HCT116 (cell line): ENCODE measurements around the gene MMS22L. TPM values are rescaled to one million over a fixed set of nuclear protein-coding genes. Genes with fewer than 3 reads are reported as not detected.

Source experiments
- ATAC-seq: fragments of 200-7000 bp; cut with Tn5 transposase; 2 replicates; pipeline ENCODE4 v1.9.1; 2020; ENCODE audit warnings: mild to moderate bottlenecking, moderate library complexity
- BruUV-seq: library from RNA; stranded (reverse); fragments of 400-500 nt; replicated peaks from 2 replicates; lab custom pipeline; 2021; lab: Mats Ljungman, UMichigan
- CTCF ChIA-PET: fragments of 300-600 bp; sonication (Branson Sonifier 250); formaldehyde crosslinking; loops from one replicate; lab custom pipeline; 2021; ENCODE audit warnings: antibody characterized with exemption; lab: Charles Lee
- POLR2A ChIA-PET: fragments of 300-600, 350-600 bp; sonication (Branson Sonifier 250); formaldehyde crosslinking; loops from one replicate; lab custom pipeline; 2021; ENCODE audit warnings: antibody characterized with exemption; lab: Charles Lee
- RAD21 ChIA-PET, 2 experiments: fragments of 300-600 bp; sonication (Branson Sonifier 250); formaldehyde crosslinking; loops; one replicate each; lab custom pipeline; 2023; ENCODE audit warnings: low total read pairs in 2 of 2; ENCODE audit not compliant: uncharacterized antibody in 2 of 2, unreplicated experiment in 2 of 2, low non-redundant PET in 1 of 2; lab: Charles Lee
- DNase-seq: peaks from one replicate; pipeline ENCODE4 v3.0.0-alpha.2; 2010; ENCODE audit warnings: low read depth, low spot score
- H2AFZ ChIP-seq: fragments of 200-600 bp; shearing (Covaris generic), sonication (generic); 2 replicates; pipeline ENCODE4 v1.6.1; 2017; ENCODE audit warnings: low read depth, mixed run types, mixed read lengths, antibody characterized with exemption, low read length; ENCODE audit not compliant: poor library complexity, severe bottlenecking
- H3K27ac ChIP-seq: 2 replicates; pipeline ENCODE4 v1.5.1; 2012; ENCODE audit warnings: low read depth, low read length
- H3K27me3 ChIP-seq: fragments of 200-600 bp; sonication (generic); 2 replicates; pipeline ENCODE4 v1.6.1; 2016; ENCODE audit warnings: mixed run types, low read length, mixed read lengths; ENCODE audit not compliant: insufficient read depth
- H3K36me3 ChIP-seq, 2 experiments: fragments of 200-500 bp in 1 of 2; fragments of 200-600 bp in 1 of 2; sonication (Bioruptor generic) in 1 of 2; sonication (generic) in 1 of 2; 2 replicates each; pipeline versions ENCODE4 v1.5.1 to v1.6.1; 2014 to 2016; ENCODE audit warnings: low read length in 2 of 2, inconsistent platforms in 1 of 2, mixed read lengths in 1 of 2, mixed run types in 1 of 2; ENCODE audit not compliant: insufficient read depth in 2 of 2, control insufficient read depth in 1 of 2
- H3K4me1 ChIP-seq, 2 experiments: fragments of 200-600 bp in 1 of 2; sonication (generic) in 1 of 2; 2 replicates each; pipeline versions ENCODE4 v1.5.1 to v1.6.1; 2012 to 2017; ENCODE audit warnings: low read length in 2 of 2, inconsistent platforms in 1 of 2, mild to moderate bottlenecking in 1 of 2, mixed read lengths in 1 of 2, mixed run types in 1 of 2, moderate library complexity in 1 of 2; ENCODE audit not compliant: insufficient read depth in 2 of 2, control insufficient read depth in 1 of 2
- H3K4me2 ChIP-seq: fragments of 200-600 bp; sonication (generic); 2 replicates; pipeline ENCODE4 v1.6.1; 2017; ENCODE audit warnings: mixed run types, low read length, mixed read lengths
- H3K4me3 ChIP-seq, 2 experiments: fragments of 200-600 bp in 1 of 2; sonication (generic) in 1 of 2; replicated peaks in 1 of 2; 2 replicates each; pipeline ENCODE4 v1.5.1; 2011 to 2016; ENCODE audit warnings: low read length in 2 of 2, control low read depth in 1 of 2, low read depth in 1 of 2, mild to moderate bottlenecking in 1 of 2, mixed read lengths in 1 of 2, mixed run types in 1 of 2
- H3K79me2 ChIP-seq: fragments of 200-600 bp; sonication (generic); 2 replicates; pipeline ENCODE4 v1.6.1; 2017; ENCODE audit warnings: mild to moderate bottlenecking, mixed run types, low read length, moderate library complexity, mixed read lengths; ENCODE audit not compliant: insufficient read depth
- H3K9ac ChIP-seq: fragments of 200-600 bp; sonication (generic); 2 replicates; pipeline ENCODE4 v1.6.1; 2016; ENCODE audit warnings: low read length, mixed read lengths
- H3K9me2 ChIP-seq: fragments of 200-600 bp; sonication (generic), shearing (Covaris generic); 2 replicates; pipeline ENCODE4 v1.6.1; 2017; ENCODE audit warnings: mixed run types, mild to moderate bottlenecking, moderate library complexity; ENCODE audit not compliant: insufficient read depth
- H3K9me3 ChIP-seq, 2 experiments: fragments of 200-500 bp in 1 of 2; fragments of 200-600 bp in 1 of 2; sonication (Bioruptor generic) in 1 of 2; sonication (generic) in 1 of 2; 2 replicates each; pipeline ENCODE4 v1.6.1; 2014 to 2017; ENCODE audit warnings: low read length in 2 of 2, mixed read lengths in 2 of 2, inconsistent platforms in 1 of 2, low read depth in 1 of 2, mild to moderate bottlenecking in 1 of 2, mixed run types in 1 of 2, moderate library complexity in 1 of 2; ENCODE audit not compliant: control insufficient read depth in 1 of 2, insufficient read depth in 1 of 2
- H4K20me1 ChIP-seq: fragments of 200-600 bp; sonication (generic), shearing (Covaris generic); 2 replicates; pipeline ENCODE4 v1.6.1; 2017; ENCODE audit warnings: mixed run types, mild to moderate bottlenecking, moderate library complexity; ENCODE audit not compliant: insufficient read depth
- ATF3 ChIP-seq: IDR thresholded peaks from 2 replicates; pipeline ENCODE4 v1.6.1; 2012
- CBX3 ChIP-seq: IDR thresholded peaks from 2 replicates; pipeline ENCODE4 v1.6.1; 2012; ENCODE audit warnings: low read depth
- CEBPB ChIP-seq: IDR thresholded peaks from 2 replicates; pipeline ENCODE4 v1.6.1; 2012; ENCODE audit warnings: low read depth
- CTCF ChIP-seq, 3 experiments: fragments of 200-600 bp in 1 of 3; sonication (generic) in 1 of 3; IDR thresholded peaks in 2 of 3; conservative IDR thresholded peaks in 1 of 3; 2 replicates each; pipeline ENCODE4 v1.5.1; 2012 to 2017; ENCODE audit warnings: low read depth in 2 of 3, low read length in 2 of 3, antibody characterized with exemption in 1 of 3, borderline replicate concordance in 1 of 3, control low read depth in 1 of 3, mild to moderate bottlenecking in 1 of 3, mixed read lengths in 1 of 3, mixed run types in 1 of 3, moderate library complexity in 1 of 3; ENCODE audit not compliant: insufficient read depth in 1 of 3
- EGR1 ChIP-seq: IDR thresholded peaks from 2 replicates; pipeline ENCODE4 v1.6.1; 2012; ENCODE audit warnings: low read depth
- ELF1 ChIP-seq: IDR thresholded peaks from 2 replicates; pipeline ENCODE4 v1.6.1; 2012; ENCODE audit warnings: low read depth, borderline replicate concordance
- EZH2phosphoT487 ChIP-seq: fragments of 200-600 bp; IDR thresholded peaks from 2 replicates; pipeline ENCODE4 v1.6.1; 2018; ENCODE audit warnings: antibody characterized with exemption, borderline replicate concordance
- FOSL1 ChIP-seq: IDR thresholded peaks from 2 replicates; pipeline ENCODE4 v1.6.1; 2012; ENCODE audit warnings: low read depth
- MAX ChIP-seq: IDR thresholded peaks from 2 replicates; pipeline ENCODE4 v1.6.1; 2012
- POLR2A ChIP-seq: IDR thresholded peaks from 2 replicates; pipeline ENCODE4 v1.7.0; 2011; ENCODE audit warnings: borderline replicate concordance; ENCODE audit not compliant: insufficient read depth, insufficient read length; ENCODE audit errors: extremely low read depth
- POLR2AphosphoS5 ChIP-seq: IDR thresholded peaks from 2 replicates; pipeline ENCODE4 v1.6.1; 2011; ENCODE audit warnings: mild to moderate bottlenecking, low read depth, low read length, moderate library complexity
- RAD21 ChIP-seq: IDR thresholded peaks from 2 replicates; pipeline ENCODE4 v1.6.1; 2012; ENCODE audit warnings: low read depth, mild to moderate bottlenecking
- SP1 ChIP-seq: IDR thresholded peaks from 2 replicates; pipeline ENCODE4 v1.6.1; 2012; ENCODE audit warnings: low read depth
- SRF ChIP-seq: IDR thresholded peaks from 2 replicates; pipeline ENCODE4 v1.6.1; 2012; ENCODE audit warnings: low read depth
- TCF7L2 ChIP-seq: IDR thresholded peaks from 2 replicates; pipeline ENCODE4 v1.7.0; 2011; ENCODE audit warnings: borderline replicate concordance, inconsistent platforms; ENCODE audit not compliant: insufficient read depth, insufficient read length; ENCODE audit errors: extremely low read depth
- YY1 ChIP-seq: IDR thresholded peaks from 2 replicates; pipeline ENCODE4 v1.6.1; 2011; ENCODE audit warnings: low read length, low read depth, moderate library complexity, mild to moderate bottlenecking; ENCODE audit not compliant: insufficient replicate concordance; ENCODE audit errors: extremely low read depth
- ZBTB33 ChIP-seq: IDR thresholded peaks from 2 replicates; pipeline ENCODE4 v1.6.1; 2011; ENCODE audit warnings: mild to moderate bottlenecking, low read length, moderate library complexity; ENCODE audit not compliant: insufficient replicate concordance; ENCODE audit errors: extremely low read depth
- ZFX ChIP-seq: fragments of 450-650 bp; IDR thresholded peaks from 2 replicates; pipeline ENCODE4 v1.6.1; 2017
- intact Hi-C: fragments of 100-400 bp; cut with micrococcal nuclease; formaldehyde crosslinking; loops from 2 replicates; pipeline ENCODE4 v1.10.0; 2022
- total RNA-seq: library from RNA; stranded (reverse); gene quantifications from one replicate; pipeline ENCODE4 v1.2.1, GENCODE V29; 2021; ENCODE audit not compliant: unreplicated experiment

Gene MMS22L
- total RNA-seq, 1 experiment from 2014 or later, result 44.1 TPM

GRCh38 chr6:97316978-97317377, 34.0 kb upstream of the MMS22L start:
- intact Hi-C loops, result no loop called here
- H3K9me3 ChIP-seq, result no peaks in the 10 kb centered on the region
- ATAC-seq (no peak), DNase-seq (no peak)
- POLR2A ChIA-PET, result no interaction called here
- no peak overlapping the region for H3K4me3 ChIP-seq
- no peaks in the 10 kb centered on the region for H3K79me2 ChIP-seq
- H3K4me2 ChIP-seq, result no peak overlapping the region
- H3K27ac ChIP-seq, result no peak overlapping the region
- TF ChIP-seq ELF1, result no peak
- no peak for TF ChIP-seq EGR1
- TF ChIP-seq POLR2A, result no peak
- no peak for TF ChIP-seq EZH2phosphoT487
- no peak for TF ChIP-seq CBX3
- no peak for TF ChIP-seq SRF
- TF ChIP-seq ATF3, result no peak
- TF ChIP-seq TCF7L2, result no peak
- BruUV-seq, result no TSS peak
- CTCF ChIA-PET, result no interaction called here
- H2AFZ ChIP-seq, result no peak overlapping the region
- H3K4me1 ChIP-seq, result no peaks in the 10 kb centered on the region
- RAD21 ChIA-PET, result no interaction called here
- no peaks in the 10 kb centered on the region for H3K9me2 ChIP-seq
- no peaks in the 10 kb centered on the region for H3K36me3 ChIP-seq
- H3K27me3 ChIP-seq, result no peaks in the 10 kb centered on the region
- H4K20me1 ChIP-seq, result no peaks in the 10 kb centered on the region
- no peak overlapping the region for H3K9ac ChIP-seq

- no peaks in the 10 kb centered on the region for H3K36me3 ChIP-seq
- H3K4me1 ChIP-seq, result no peaks in the 10 kb centered on the region
- DNase-seq (no peak), ATAC-seq (no peak)
- H3K4me2 ChIP-seq, result no peak overlapping the region
- POLR2A ChIA-PET, result no interaction called here
- no peak overlapping the region for H3K27ac ChIP-seq
- no TSS peak for BruUV-seq
- CTCF ChIA-PET, result no interaction called here
- no peaks in the 10 kb centered on the region for H3K79me2 ChIP-seq
- H3K9ac ChIP-seq, result no peak overlapping the region
- H4K20me1 ChIP-seq, result no peaks in the 10 kb centered on the region
- H3K9me2 ChIP-seq, result no peaks in the 10 kb centered on the region
- no peaks in the 10 kb centered on the region for H3K27me3 ChIP-seq
- intact Hi-C loops, result no loop called here
- H3K4me3 ChIP-seq, result no peak overlapping the region
- H3K9me3 ChIP-seq, result no peaks in the 10 kb centered on the region
- H2AFZ ChIP-seq, result no peak overlapping the region
- RAD21 ChIA-PET, result no interaction called here
- TF ChIP-seq FOSL1 (no peak), SP1 (no peak), MAX (no peak), YY1 (no peak), SRF (no peak), CEBPB (no peak), CBX3 (no peak), RAD21 (no peak), ZFX (no peak), CTCF (IDR thresholded peaks at IDR 0.05 in 2 of 3, conservative IDR thresholded peaks at IDR 0.05 in 1 of 3; ENCODE audit: borderline replicate concordance in 1 of 3, insufficient read depth in 1 of 3, low read depth in 2 of 3, low read length in 2 of 3) (no peak), POLR2AphosphoS5 (no peak), EGR1 (no peak), ZBTB33 (no peak), TCF7L2 (no peak)
These were observed 29.2 kb upstream of the MMS22L start for GRCh38 chr6:97312241-97312640.
